Adrenal gland (tissue), 5 donors: ENCODE measurements around the gene TLR7.

ENCODE experiments used
- POLR2A ChIP-seq, 2 donors: fragments of 450-650 bp; IDR thresholded peaks; one replicate each; pipeline ENCODE4 v1.6.1; 2017; ENCODE audit warnings: antibody characterized with exemption in 2 of 2, mild to moderate bottlenecking in 2 of 2, moderate library complexity in 1 of 2
- TF ChIP-seq, protein P1 (sequence below), 6 experiments: fragments of 450-650 bp in 4 of 6; fragments of 200-600 bp in 2 of 6; sonication (generic) in 1 of 6; IDR thresholded peaks; 1 replicate in 5 of 6; 2 replicates in 1 of 6; pipeline versions ENCODE4 v1.5.1 to v1.8.0; 2016 to 2021; ENCODE audit warnings: antibody characterized with exemption in 6 of 6, mild to moderate bottlenecking in 2 of 6, moderate library complexity in 1 of 6
- donor health status: DM: no; HTN: no; CAD: no.

- TF ChIP-seq, protein P1, sequence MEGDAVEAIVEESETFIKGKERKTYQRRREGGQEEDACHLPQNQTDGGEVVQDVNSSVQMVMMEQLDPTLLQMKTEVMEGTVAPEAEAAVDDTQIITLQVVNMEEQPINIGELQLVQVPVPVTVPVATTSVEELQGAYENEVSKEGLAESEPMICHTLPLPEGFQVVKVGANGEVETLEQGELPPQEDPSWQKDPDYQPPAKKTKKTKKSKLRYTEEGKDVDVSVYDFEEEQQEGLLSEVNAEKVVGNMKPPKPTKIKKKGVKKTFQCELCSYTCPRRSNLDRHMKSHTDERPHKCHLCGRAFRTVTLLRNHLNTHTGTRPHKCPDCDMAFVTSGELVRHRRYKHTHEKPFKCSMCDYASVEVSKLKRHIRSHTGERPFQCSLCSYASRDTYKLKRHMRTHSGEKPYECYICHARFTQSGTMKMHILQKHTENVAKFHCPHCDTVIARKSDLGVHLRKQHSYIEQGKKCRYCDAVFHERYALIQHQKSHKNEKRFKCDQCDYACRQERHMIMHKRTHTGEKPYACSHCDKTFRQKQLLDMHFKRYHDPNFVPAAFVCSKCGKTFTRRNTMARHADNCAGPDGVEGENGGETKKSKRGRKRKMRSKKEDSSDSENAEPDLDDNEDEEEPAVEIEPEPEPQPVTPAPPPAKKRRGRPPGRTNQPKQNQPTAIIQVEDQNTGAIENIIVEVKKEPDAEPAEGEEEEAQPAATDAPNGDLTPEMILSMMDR (IDR thresholded peaks at IDR 0.05), result no peak
- TF ChIP-seq POLR2A (IDR thresholded peaks at IDR 0.05), result no peak
These were observed 46.1 kb upstream of the TLR7 start for GRCh38 chrX:12820737-12821136.
